ENCODE measurements around the gene U2AF2.

DNA sequence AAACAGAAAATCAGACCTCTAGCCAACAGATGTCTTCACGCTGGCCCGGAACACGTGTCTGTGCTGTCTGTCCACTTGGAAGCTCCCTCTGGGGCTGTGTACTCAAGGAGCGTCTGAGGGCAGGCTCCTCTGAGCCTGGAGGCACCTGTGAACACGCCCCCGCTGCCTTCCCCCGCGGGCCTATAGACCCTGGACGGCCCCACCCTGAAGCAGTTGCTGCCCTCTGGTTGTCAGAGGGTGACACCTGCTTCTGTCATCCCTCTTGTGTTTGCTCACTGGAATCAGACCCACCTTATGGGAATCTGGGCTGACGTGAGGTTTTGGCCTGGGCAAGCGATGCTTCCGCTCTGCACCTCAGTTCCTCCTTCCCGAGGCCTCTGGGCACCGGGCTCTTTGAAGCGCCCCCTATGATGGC, 39.4 kb downstream of the U2AF2 start:
- no peak for TF ChIP-seq GATA2 (IDR thresholded peaks at IDR 0.05; ENCODE audit: low read depth, low read length)
- no peak for TF ChIP-seq GATA3 (IDR thresholded peaks at IDR 0.05; ENCODE audit: low read depth, low read length)

Data from SH-SY5Y (cell line).